C1 segment of cervical spinal cord (tissue), 14 donors: ENCODE results near the gene LMAN2.

ENCODE experiments used
- DNase-seq, 14 donors: peaks; one replicate each; lab custom pipeline; 2025; lab: John Stamatoyannopoulos, UW

Gene LMAN2

GRCh38 chr5:177351392-177352329, at the start of gene LMAN2:
Gene LMAN2 (minus strand): TSS chr5:177351668. CDS start chr5:177351647, 21 bp downstream.
- DNase-seq: peak; percentile 43 to 100 (median 92)

- no peak for DNase-seq
These were observed 48.8 kb upstream of the LMAN2 start, which contains the start of gene PFN3 for GRCh38 chr5:177399997-177400868. Gene PFN3 (minus strand): TSS chr5:177400661. CDS start chr5:177400576, 85 bp downstream.

DNA sequence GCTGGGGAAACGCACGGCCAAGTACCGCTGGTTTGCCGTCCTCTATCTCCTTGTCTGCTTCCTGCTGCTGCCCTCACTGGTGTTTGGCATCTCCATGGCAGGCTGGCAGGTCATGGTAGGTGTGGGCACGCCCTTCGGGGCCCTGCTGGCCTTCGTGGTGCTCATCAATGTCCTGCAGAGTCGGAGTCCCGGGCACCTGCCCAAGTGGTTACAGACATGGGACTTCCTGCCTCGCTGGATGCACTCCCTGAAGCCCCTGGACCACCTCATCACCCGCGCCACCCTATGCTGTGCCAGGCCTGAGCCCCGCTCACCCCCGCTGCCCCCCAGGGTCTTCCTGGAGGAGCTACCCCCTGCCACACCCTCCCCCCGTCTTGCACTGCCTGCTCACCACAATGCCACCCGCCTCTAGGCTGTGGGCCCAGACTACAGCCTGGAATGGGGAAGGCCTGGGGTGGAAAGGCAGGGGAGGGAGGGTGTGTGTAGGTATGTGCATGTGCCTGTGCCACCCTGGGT, 46.5 kb upstream of the LMAN2 start:
- no peak for DNase-seq

GRCh38 chr5:177396807-177397206, 45.3 kb upstream of the LMAN2 start:
- no peak for DNase-seq

- no peak for DNase-seq
These were observed 44.6 kb upstream of the LMAN2 start for GRCh38 chr5:177396078-177396477.

DNA sequence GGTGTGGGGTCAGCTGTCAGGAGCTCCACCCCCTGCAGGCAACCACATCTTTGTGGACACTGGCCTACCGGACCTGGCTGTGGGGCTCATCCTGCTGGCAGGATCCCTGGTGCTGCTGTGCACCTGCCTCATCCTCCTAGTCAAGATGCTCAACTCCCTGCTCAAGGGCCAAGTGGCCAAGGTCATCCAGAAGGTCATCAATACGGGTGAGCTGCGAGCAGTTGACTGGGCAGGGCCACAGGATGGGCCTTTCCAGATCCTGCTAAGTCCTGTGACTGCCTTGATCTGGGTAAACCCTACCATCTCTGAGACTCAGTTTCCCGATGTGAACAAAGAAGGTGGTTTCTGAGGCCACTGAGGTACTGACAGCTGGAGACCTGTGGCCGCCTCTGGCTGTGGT, 42.5 kb upstream of the LMAN2 start:
- DNase-seq: no peak

DNA sequence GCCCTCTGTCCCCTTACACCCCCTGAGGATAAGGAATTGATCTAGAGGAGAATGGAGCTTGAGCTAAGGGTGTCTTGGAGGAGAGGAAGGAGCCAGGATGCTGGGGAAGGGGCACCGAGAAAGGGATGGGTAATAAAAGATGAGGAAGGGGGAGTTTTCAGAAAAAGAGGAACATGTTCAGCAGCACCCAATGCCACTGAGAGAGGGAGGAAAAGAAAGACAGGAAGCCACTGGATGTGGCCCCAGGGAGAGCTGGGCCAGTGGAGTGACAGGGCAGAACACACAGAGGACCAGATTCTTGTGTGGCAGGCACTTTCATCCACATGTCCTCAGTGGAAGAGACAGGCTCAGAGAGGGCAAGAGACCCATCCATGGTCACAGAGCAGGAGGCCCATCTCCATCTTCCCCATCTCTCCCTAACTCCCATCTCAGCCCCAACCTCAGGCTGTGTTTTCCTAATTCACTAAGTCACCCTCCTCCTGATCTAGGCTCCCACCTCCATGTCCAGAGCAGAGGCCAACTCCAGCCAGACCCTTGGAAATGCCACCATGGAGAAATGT, 41.8 kb upstream of the LMAN2 start:
- DNase-seq: no peak

DNA sequence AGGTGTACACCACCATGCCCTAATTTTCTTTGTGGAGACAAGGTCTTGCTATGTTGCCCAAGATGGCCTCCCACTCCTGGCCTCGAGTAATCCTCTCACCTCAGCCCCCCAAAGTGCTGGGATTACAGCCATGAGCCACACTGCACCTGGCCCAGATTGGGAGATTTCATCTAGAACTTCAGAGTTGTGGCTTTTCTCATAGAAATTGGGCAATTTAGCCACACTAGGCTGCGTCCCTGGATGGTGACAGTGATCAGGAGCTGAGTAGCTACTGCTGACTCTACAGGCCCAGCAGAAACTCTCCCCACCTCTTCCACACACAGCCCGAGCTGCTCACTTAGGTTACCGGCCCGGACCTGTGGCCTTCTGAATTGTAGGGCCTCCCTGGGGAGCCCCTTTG, 41.3 kb upstream of the LMAN2 start:
- DNase-seq: no peak

- DNase-seq: peak in 13 of 14 donors; percentile 1 to 76 (median 54)
These were observed 39.2 kb upstream of the LMAN2 start for GRCh38 chr5:177390363-177391300.

DNA sequence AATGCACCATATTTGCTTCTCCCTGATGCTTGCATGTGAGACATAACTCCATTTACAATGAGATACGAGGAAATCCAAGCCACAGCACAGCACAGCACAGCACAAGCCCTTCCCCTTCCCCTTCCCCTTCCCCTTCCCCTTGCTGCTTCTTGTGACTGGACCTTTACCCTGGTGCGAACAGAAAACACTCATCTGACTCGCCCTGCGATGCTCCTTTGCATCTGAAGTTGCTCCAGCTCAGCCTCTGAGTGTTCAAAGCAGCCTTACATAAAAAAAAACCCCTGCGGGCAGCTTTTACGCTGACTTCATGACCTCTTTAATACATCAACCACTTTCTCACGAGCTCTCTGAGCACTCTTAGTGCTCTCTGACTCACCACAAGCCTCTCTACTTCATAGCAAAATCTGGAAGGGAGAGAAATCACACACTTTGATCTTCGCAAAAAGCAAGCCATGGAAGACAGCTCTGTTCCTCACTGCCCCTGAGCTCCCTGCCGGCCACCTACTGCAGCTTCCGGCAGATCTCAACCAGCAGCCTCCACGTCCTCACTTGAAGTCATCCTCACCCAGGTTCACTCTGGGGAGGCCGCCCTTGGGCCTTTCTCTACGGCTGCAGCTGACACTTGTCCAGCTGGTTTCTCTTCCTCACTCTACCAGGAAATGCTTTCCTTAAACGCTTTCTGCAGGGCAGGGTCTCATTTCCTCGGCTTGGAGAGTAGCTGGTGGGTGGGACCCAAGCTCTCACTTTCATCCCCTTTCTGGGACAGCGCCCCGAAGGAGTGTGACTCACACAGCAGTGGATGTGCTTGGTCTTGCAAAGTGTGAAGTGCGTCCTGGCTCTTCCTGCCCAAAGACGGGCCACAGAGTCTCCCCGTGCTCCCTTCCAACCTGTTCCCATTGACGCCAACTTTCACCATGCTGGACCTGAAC, 38.0 kb upstream of the LMAN2 start:
- peak in 1 of 14 donors; percentile 24 for DNase-seq

- DNase-seq: no peak
These were observed 37.1 kb upstream of the LMAN2 start for GRCh38 chr5:177388521-177389052.

DNA sequence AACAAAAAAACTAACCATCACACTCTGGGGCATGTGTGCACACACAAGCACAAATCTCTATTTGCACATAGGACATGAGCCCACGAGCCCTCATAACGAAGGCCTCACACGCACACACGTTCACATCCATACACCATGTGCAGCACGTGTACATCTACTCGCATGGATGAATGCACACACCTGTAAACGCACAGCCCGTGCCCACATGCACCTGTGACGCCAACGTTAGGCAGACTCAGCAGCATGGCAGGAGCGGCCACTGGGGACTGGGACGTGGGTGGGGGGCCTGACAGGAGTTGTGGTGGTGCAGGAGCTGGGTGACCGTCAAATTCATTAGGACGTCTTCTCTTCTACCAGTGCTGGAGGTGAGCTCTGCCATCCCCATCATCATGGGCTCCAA, 35.9 kb upstream of the LMAN2 start:
- no peak for DNase-seq

- no peak for DNase-seq
These were observed 35.1 kb upstream of the LMAN2 start for GRCh38 chr5:177386542-177386941.

DNA sequence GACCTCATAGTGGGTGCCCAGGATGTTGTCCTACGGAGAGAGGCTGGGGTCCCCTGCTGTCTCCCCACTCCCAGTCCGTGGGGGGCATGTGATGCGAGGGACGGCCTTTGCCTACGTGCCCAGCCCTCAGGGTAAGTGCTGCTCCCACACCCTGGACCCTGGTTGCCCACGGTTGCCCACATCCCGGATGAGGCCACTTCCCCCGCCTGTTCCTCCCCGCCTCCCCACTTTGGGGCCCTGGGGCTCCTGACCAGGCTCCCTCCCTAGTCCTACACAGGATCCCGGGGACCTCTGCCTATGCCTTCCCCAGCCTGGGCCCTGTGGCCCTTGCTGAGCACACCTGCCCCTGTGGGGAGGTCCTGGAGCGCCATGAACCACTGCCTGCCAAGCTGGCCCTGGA, 34.3 kb upstream of the LMAN2 start:
- no peak for DNase-seq

DNA sequence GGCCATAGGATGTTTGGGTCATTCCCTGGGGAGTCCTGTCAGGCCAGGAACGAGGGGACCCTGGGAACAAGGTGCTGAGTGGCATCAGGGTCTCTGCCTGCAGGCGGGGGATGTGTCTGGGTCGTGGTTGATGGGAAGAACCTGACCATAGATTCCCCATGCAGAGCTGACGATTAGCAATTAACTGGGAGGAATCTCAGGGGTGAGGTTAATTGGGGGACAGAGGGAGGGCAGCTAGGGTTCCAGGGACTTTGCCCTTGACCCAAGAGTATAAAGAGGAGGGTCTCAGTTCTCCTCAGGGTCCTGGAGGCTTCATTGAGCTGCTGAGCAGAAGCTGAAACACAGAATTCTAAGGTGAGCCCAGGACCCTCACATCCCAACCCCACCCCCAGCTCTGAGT, 32.7 kb upstream of the LMAN2 start, which contains the start of gene SLC34A1:
TSS of gene SLC34A1 (plus strand) at position 301 of the 400 bp plus-strand sequence. CDS start 1,308 bp downstream, outside the sequence.
- no peak for DNase-seq

- DNase-seq: no peak
These were observed 31.7 kb upstream of the LMAN2 start for GRCh38 chr5:177383181-177383580.

GRCh38 chr5:177382423-177383029, 31.1 kb upstream of the LMAN2 start:
- peak in 3 of 14 donors; percentile 2 to 93 (median 26) for DNase-seq

DNA sequence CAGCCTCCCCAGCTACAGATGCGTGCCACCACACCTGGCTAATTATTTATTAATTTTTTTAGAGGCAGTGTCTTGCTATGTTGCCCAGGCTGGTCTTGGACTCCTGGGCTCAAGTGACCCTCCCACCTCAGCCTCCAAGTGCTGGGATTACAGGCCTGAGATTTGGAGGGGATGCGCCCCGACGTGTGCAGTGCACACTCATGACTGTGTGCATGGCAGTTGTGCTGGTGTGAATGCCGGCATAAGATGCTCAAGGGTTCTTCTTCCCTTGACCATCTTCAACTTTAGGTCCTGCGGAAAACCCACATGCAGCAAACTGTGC, 29.3 kb upstream of the LMAN2 start:
- no peak for DNase-seq
